KG1 (cell line): ENCODE measurements around the gene DERA.
"Not testable (repeated sequence)": the region's sequence is repeated elsewhere in the genome, so short reads cannot be mapped to it uniquely, and the experiment has no call there.

Experiments
- DNase-seq: peaks from one replicate; lab custom pipeline; 2025; lab: John Stamatoyannopoulos, UW

Gene DERA

GRCh38 chr12:15963271-15963670 is 52.1 kb downstream of the DERA start:
- DNase-seq, result no peak

- no peak for DNase-seq
Observed at GRCh38 chr12:15966426-15966825, 55.3 kb downstream of the DERA start.

- DNase-seq, result not testable (repeated sequence)
Observed at GRCh38 chr12:15967053-15967452, 55.9 kb downstream of the DERA start.

- DNase-seq, result no peak
Observed at GRCh38 chr12:15971211-15971610, 60.1 kb downstream of the DERA start.

- no peak for DNase-seq
Observed at GRCh38 chr12:15972894-15973293, 61.8 kb downstream of the DERA start.

- DNase-seq, result no peak
Observed at GRCh38 chr12:15977999-15978951, 67.1 kb downstream of the DERA start.

GRCh38 chr12:15979096-15980092 is 68.3 kb downstream of the DERA start:
- DNase-seq, result no peak

- no peak for DNase-seq
Observed at GRCh38 chr12:15982071-15982470, 70.9 kb downstream of the DERA start.

- DNase-seq, result no peak
Observed at GRCh38 chr12:15982471-15982870, 71.3 kb downstream of the DERA start.

GRCh38 chr12:15982921-15983320 is 71.8 kb downstream of the DERA start:
- DNase-seq, result no peak

- no peak for DNase-seq
Observed at GRCh38 chr12:15984097-15984800, 73.1 kb downstream of the DERA start.

- no peak for DNase-seq
Observed at GRCh38 chr12:15984963-15985362, 73.8 kb downstream of the DERA start.

GRCh38 chr12:15987696-15988095 is 76.6 kb downstream of the DERA start:
- DNase-seq, result no peak

- DNase-seq, result no peak
Observed at GRCh38 chr12:15988983-15989755, 78.0 kb downstream of the DERA start.

GRCh38 chr12:15995801-15996200 is 84.7 kb downstream of the DERA start:
- DNase-seq, result no peak

GRCh38 chr12:15996254-15996653 is 85.1 kb downstream of the DERA start:
- DNase-seq, result no peak

GRCh38 chr12:15996948-15997347 is 85.8 kb downstream of the DERA start:
- no peak for DNase-seq

GRCh38 chr12:15997910-15998309 is 86.8 kb downstream of the DERA start:
- no peak for DNase-seq

GRCh38 chr12:16002880-16003279 is 91.7 kb downstream of the DERA start:
- DNase-seq, result no peak

- DNase-seq, result no peak
Observed at GRCh38 chr12:16003460-16003859, 92.3 kb downstream of the DERA start.

- no peak for DNase-seq
Observed at GRCh38 chr12:16006752-16007151, 95.6 kb downstream of the DERA start.
